Right forelimb (tissue), 1 donor: ENCODE data around the gene PLK1.
"Not testable (repeated sequence)": the region's sequence is repeated elsewhere in the genome, so short reads cannot be mapped to it uniquely, and the experiment has no call there.

Experiments
- DNase-seq: peaks from one replicate; pipeline ENCODE4 v3.0.0-alpha.2; 2018

The PLK1 gene

GRCh38 chr16:23711785-23712184 is 33.1 kb downstream of the PLK1 start:
- no peak for DNase-seq

DNA sequence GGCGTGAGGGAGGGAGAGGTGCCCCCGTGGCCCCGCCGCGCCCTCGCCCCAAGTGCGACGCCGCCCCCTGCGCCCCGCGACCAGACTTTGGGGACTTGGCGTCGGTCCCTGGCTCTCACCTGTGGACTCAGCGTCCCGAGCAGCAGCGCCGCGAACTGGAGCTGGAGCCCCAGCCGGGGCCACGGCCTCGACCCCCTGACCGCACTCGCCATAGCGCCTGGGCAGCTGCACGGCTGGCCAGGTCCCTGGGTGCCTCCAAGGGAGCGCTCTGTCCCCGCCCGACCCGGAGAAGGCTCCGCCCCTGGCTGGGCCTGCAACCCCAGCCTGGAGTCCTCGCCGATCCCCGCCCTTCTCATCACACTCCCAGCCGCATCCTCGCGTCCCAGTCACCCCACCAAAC is 34.3 kb downstream of the PLK1 start, which contains the start of gene ERN2:
TSS of gene ERN2 (minus strand) at position 247 of the 400 bp plus-strand sequence. CDS start at position 212, 35 bp downstream.
- no peak for DNase-seq

GRCh38 chr16:23716484-23716883 is 37.8 kb downstream of the PLK1 start:
- DNase-seq, result no peak

- not testable (repeated sequence) for DNase-seq
Observed at GRCh38 chr16:23722613-23723240, 44.0 kb downstream of the PLK1 start.

- DNase-seq, result no peak
Observed at GRCh38 chr16:23724096-23724784, 45.6 kb downstream of the PLK1 start.

- no peak for DNase-seq
Observed at GRCh38 chr16:23724785-23725131, 46.1 kb downstream of the PLK1 start.

DNA sequence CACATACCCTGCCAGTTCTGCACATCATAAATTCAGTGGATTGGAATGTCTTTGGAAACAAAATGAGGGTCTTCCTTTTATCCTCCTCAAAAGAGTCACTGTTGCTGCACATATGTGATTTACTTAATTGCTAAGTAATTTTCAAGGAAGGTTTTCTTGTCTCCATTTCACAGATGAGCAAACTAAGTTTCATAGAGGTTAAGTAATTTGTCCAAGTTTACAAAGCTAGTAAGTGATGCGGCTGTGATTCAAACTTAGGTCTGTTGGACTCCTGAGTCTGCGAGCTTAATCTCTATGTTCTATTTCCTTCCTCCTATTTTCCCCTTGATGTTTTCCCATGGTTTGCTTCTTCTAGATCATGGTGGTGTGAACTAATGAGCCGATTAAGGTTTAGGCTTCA is 48.0 kb downstream of the PLK1 start:
- DNase-seq, result no peak

DNA sequence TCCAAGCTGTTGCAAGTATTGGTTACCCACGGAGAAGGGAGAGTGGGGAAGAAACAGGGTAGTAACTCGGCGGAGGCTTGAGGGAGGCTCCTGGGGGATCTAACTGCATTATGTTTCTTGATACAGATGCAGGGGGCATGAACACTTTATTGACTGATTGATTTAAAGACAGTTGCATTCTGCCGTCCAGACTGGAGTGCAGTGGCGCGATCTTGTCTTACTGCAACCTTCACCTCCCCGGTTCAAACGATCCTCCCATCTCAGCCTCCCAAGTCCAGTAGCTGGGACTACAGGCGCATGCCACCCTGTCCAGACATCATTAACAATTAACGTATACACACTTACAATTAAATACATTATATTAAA is 49.4 kb downstream of the PLK1 start:
- DNase-seq, result no peak

- no peak for DNase-seq
Observed at GRCh38 chr16:23729503-23730424, 51.1 kb downstream of the PLK1 start.

- DNase-seq, result no peak
Observed at GRCh38 chr16:23734176-23734893, 55.6 kb downstream of the PLK1 start.

DNA sequence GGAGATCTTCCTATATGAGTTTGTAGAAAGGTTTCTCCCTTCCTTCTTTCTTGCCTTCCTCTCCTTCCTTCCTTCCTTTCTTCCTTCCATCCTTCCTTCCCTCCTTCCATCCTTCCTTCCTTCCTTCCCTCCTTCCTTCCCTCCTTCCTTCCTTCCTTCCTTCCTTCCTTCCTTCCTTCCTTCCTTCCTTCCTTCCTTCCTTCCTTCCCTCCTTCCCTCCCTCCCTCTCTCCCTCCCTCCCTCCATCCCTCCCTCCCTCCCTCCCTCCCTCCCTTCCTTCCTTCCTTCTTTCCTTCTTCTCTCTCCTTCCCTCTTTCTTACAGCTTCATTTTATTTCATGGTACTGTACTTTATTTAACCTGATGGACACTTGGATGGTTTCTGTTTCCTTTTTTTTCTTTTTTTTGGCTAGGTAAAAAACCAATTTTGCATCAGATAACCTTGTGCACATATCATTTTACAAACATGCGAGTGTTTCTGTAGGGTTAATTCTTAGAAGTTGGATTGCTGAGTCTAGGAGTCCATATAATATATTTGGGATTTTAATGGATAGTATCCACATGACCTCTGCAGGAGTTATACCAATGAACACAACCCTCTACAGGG is 58.8 kb downstream of the PLK1 start:
- not testable (repeated sequence) for DNase-seq

- DNase-seq, result no peak
Observed at GRCh38 chr16:23739516-23739915, 60.8 kb downstream of the PLK1 start.
